VCaP (cell line): ENCODE results near the gene JAKMIP1.

ENCODE experiments used
- H3K27ac ChIP-seq: fragments of 450-650 bp; 2 replicates; pipeline ENCODE4 v1.5.1; 2017
- CTCF ChIP-seq: fragments of 450-650 bp; conservative IDR thresholded peaks from 2 replicates; pipeline ENCODE4 v1.5.1; 2017; ENCODE audit warnings: mild to moderate bottlenecking, moderate library complexity

The JAKMIP1 gene

GRCh38 chr4:6107886-6108285 is 92.5 kb downstream of the JAKMIP1 start:
- TF ChIP-seq CTCF, result no peak

GRCh38 chr4:6107114-6107791 is 93.1 kb downstream of the JAKMIP1 start:
- TF ChIP-seq CTCF, result no peak
- H3K27ac ChIP-seq, result peak overlapping the region; percentile 52

More at GRCh38 chr4:6107886-6108285, 92.5 kb downstream of the JAKMIP1 start:
- H3K27ac ChIP-seq, result peak overlapping the region; percentile 52

- TF ChIP-seq CTCF, result no peak
- H3K27ac ChIP-seq, result peak overlapping the region; percentile 52
These were observed 94.2 kb downstream of the JAKMIP1 start for GRCh38 chr4:6106156-6106555.

GRCh38 chr4:6105311-6105911 is 94.9 kb downstream of the JAKMIP1 start:
- no peak for TF ChIP-seq CTCF
- no peak overlapping the region for H3K27ac ChIP-seq

GRCh38 chr4:6104541-6105130 is 95.7 kb downstream of the JAKMIP1 start:
- no peak for TF ChIP-seq CTCF

GRCh38 chr4:6097581-6097980 is 102.8 kb downstream of the JAKMIP1 start:
- H3K27ac ChIP-seq, result no peak overlapping the region
- no peak for TF ChIP-seq CTCF

More at GRCh38 chr4:6104541-6105130, 95.7 kb downstream of the JAKMIP1 start:
- no peak overlapping the region for H3K27ac ChIP-seq

- H3K27ac ChIP-seq, result no peak overlapping the region
- no peak for TF ChIP-seq CTCF
These were observed 104.5 kb downstream of the JAKMIP1 start for GRCh38 chr4:6095897-6096296.
